T1000 (cell line): ENCODE measurements around the gene GLT6D1.
"Not testable (repeated sequence)": the region's sequence is repeated elsewhere in the genome, so short reads cannot be mapped to it uniquely, and the experiment has no call there.

Source experiments
- DNase-seq: peaks from one replicate; lab custom pipeline; 2025; ENCODE audit warnings: mixed read lengths; lab: John Stamatoyannopoulos, UW

GLT6D1 gene

GRCh38 chr9:135639196-135639595 lies at the start of gene GLT6D1:
TSS of gene GLT6D1 (minus strand) at chr9:135639540. CDS start at chr9:135639187, 353 bp downstream.
- no peak for DNase-seq

GRCh38 chr9:135689011-135689410 lies 49.7 kb upstream of the GLT6D1 start:
- DNase-seq = no peak

- DNase-seq = no peak
These were observed 47.9 kb upstream of the GLT6D1 start for GRCh38 chr9:135687216-135687615.

DNA sequence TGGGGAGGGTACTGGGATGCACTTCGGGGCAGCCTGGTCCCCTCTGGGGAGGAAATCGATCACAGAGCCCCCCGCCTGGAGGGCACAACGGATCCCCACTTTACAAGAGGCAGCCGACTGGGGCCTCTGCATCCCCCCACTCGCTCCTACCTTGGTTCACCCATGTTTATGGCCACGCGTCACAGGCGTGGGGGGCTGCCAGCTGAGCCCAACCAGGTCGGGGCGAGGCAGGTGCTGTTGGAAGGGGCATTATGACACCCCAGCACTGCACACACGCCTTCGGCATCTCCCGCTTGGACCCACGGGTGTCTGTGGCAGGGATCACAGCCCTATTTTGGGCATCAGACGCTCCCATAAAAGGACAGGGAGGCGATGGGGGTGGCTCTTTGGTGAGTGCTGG lies 45.4 kb upstream of the GLT6D1 start:
- DNase-seq = no peak

DNA sequence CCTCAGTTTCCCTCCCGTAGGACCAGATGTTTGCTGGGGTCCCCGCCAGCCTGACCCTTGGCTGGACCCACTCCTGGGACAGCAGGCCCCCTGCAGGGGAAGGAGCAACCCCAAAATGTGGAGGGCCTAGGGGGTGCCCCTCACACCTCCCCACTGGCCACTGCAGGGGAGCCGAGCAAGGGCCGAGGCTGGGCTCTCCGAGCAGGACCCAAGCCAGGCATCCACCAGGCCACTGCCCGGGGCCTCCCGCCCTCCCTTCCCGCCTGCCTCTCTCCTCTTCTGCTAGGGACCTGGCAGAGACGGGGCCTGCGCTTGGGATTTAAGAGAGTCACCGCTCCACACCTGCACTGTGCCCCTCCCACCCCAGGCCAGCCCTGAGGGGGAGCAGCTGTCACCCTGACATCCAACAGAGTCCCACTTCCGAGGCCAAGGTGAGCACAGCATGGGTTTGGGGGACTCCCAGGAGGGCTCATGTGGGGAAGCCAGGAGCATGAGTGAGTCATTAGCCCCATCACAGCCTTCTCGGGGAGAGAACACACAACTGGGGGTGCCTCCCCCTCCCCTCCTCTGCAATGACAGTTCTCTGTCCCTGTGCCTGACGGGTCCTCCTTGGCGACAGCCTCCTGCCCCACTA lies 44.2 kb upstream of the GLT6D1 start:
- DNase-seq = no peak

DNA sequence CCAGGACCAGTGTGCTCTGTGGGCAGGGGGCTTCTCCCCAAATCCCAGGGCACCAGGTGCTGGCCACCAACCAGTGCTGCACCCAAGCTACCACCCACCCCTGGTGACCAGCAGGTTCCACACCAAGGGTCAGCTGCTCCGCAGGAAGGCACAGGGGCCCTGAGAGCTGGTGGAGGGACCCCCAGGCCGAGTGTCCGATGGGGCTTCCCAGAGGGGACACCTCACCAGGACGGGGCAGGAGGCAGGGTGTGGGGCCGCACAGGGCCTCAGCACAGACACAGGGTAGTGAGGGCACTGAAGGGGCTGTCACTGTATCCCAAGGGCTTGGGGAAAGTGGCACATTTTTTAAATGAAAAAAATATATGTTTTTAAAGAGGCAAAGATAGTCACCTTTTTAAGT lies 41.8 kb upstream of the GLT6D1 start:
- no peak for DNase-seq

GRCh38 chr9:135680056-135680455 lies 40.7 kb upstream of the GLT6D1 start:
- DNase-seq = no peak

DNA sequence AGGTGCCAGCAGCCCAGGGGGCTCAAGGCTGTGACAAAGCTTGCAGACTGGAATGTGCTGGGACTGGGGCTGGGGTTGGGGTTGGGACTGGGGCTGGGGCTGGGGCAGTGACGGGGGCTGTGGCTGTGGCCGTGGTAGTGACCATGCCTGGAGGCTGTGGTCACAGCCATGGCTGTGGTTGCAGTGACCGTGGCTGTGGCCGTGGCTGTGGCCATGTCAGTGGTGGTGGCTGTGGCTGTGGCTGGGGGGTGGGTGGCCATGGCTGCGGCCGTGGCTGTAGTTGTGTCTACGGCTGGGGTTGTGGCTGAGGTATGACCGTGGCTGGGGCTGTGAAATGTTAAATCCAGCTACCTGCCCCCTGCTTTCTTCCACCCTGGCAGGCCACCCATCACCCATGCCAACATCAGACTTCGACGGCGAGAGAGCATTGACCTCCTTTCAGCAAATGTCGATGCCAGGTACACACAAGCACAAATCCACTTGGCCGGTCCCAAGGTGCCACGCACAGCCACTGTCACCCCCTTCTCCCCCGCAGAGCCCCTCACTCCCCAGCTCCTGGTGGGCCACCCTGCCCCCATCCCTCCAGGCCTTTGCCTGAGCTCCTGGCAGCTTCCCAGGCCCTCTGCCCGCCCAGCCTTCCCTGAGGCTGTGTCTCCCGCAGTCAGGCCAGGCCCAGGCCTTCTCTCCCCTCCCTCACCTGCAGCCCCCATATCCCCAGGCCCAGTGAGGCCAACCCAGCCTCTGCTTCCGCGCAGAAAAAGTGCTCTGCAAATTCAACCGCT lies 39.1 kb upstream of the GLT6D1 start:
- no peak for DNase-seq

- no peak for DNase-seq
These were observed 38.4 kb upstream of the GLT6D1 start for GRCh38 chr9:135677641-135678168.

DNA sequence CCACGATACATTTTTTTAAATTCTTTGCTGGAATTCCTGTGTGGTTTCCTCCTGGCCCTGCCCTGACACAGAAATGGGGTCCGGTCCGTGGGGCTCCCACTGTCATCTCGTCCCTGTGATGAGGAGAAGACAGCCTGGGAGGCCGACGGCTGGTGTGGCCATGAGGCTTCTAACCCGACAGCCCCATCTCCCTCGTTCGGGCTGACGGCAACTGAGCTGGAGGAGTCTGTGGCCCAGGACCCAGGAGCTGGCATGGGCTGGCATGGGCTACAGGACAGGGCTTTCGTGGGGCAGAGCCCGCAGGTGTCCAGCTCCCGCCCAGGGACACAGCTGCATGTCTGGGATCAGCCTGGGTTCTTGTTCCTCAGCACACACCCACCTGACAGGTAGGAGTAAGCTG lies 37.6 kb upstream of the GLT6D1 start:
- no peak for DNase-seq

DNA sequence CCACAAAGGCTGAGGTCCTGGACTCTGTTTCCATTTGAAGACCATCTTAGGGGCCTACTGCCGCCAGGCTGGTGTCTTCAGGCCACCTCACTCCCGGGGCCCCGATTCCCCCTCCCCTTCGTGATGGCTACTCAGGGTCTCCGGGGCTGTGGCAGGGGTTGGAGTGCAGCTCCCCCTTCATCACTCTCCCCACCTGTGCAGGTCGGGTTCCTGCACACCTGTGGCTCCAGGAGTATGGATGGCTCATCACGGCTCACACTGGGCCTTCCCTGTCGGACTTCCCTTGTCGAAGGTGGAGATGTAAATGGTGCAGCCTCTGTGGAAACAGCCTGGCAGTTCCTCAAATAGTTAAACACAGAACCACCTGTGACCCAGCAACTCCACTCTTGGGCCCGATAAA lies 35.6 kb upstream of the GLT6D1 start:
- DNase-seq = no peak

DNA sequence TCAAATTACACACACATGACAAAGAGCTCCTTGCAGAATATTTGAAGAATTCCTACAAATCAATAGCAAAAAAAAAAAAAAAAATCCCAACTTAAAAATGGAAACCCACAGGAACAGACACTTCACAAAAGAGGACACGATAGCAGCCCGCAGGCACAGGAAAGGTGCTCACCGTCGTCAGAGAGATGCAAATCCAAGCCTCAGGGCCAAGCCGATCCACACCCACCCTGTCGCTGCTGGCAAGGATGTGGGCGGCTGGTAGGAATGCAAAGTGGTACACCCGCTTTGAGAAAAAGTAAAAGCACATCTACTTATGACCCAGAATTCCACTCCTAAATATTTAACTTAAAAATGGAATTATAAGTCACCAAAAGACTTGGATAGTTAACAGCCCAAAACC lies 34.6 kb upstream of the GLT6D1 start:
- DNase-seq = no peak

GRCh38 chr9:135672786-135673185 lies 33.4 kb upstream of the GLT6D1 start:
- DNase-seq = not testable (repeated sequence)

GRCh38 chr9:135671591-135672041 lies 32.3 kb upstream of the GLT6D1 start:
- no peak for DNase-seq

- no peak for DNase-seq
These were observed 31.6 kb upstream of the GLT6D1 start for GRCh38 chr9:135670721-135671590.

- no peak for DNase-seq
These were observed 30.4 kb upstream of the GLT6D1 start for GRCh38 chr9:135669616-135670285.

DNA sequence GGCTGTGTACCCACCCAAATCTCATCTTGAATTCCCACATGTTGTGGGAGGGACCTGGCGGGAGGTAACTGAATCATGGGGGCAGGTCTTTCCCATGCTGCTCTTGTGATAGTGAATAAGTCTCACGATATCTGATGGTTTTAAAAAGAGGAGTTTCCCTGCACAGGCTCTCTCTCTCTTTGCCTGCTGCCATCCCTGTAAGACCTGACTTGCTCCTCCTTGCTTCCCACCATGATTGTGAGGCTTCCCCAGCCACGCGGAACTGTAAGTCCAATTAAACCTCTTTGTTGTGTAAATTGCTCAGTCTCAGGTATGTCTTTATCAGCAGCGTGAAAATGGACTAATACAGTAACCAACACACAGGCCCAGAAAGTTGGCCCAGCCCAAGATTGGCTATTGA lies 29.7 kb upstream of the GLT6D1 start:
- not testable (repeated sequence) for DNase-seq

DNA sequence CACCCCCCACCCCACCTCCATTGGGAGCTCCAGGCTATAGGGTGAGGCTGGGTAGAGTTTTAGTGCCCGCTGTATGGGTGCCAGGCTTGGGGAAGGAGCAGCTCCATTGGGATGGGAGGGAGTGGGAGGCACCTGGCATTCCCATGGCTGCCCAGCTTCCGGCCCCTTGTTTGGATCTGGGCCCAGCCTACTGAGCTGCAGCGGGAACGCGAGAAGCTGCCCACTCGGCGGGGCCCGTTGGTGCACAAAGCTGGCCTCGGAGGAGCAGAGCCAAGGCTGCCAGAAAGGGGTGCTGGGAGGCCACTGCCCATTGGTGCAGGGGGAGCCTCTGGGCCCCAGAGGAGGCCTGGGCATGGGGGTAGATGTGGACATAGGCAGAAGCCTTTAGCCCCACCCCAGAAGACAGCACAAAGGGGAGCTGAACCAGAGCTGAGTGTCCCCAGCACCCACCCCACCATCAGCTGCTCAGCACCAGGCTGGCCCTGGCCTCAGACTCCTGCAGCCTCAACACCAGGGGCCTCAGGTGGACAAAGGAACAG lies 28.2 kb upstream of the GLT6D1 start:
- DNase-seq = no peak

- DNase-seq = no peak
These were observed 27.5 kb upstream of the GLT6D1 start for GRCh38 chr9:135666534-135667462.

DNA sequence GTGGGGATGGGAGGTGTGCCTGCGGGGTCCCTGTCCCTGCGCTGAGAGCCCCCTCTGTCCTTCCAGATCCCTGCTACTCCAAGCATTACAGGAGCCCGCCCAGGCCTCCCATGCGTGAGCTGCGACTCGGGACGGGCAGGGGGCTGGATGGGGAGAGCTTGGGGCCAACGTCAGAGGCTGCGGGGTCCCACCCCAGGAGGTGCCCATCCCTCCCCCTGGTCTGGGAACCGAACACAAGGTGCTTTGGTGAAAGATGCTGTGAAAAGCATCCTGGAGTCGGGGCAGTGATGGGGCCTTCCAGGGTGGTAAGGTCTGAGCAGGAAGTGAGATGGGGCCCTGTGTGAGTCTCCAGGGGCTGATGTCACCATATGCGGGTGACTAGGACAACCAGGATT lies 26.5 kb upstream of the GLT6D1 start:
- no peak for DNase-seq
